ENCODE results near the gene ACTL10.

The ACTL10 gene

DNA sequence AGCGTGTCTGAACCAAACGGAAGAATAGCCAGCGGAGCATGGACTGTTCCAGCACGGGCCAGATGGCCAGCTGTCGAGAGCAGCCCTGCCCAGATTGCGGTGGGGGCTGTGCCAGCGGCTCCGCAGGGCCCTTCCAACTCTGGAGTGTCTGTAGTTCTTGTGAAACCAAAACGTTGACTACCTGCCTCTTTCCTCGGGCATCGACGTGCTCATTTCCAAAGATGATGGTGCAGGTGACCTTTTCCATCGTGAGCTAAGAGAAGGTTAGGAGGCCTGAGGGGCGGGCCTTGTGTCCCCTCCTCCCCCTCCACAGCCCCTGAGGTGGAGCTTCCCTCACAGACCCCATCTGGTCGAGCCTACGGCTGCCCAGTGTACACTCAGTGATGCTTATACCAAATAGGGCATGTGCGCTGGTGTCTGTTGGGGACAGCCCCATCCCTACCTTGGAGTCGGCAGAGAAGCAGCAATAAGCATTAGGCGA lies 17.5 kb upstream of the ACTL10 start:
- no peak for DNase-seq (ENCODE audit: low spot score)

DNA sequence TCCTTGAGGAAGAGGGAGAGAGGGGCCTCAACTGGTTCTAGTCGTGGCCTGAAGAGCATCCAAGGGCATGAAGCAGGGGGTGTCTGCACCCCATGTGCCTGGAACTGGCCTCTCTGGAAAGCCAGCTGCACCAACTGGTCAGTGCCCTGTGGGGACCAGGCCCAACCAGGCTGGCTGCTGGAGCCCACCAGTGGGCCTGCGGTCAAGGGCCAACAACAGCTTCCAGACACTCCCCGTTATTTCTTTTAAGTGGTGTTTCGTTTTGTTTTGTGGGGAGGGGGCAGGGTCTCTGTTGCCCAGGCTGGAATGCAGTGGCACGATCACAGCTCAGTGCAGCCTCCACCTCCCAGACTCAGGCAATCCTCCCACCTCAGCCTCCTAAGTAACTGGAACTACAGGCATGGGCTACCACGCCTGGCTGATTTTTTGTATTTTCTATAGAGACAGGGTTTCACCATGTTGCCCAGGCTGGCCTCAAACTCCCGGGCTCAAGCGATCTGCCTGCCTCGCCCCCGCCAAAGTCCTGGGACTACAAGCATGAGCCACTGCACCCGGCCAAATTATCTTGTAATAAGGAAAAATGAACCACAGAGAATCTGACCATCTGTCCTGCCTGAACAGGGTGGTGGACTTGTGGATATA lies 16.5 kb upstream of the ACTL10 start:
- DNase-seq (ENCODE audit: low spot score) = no peak

- no peak for DNase-seq (ENCODE audit: low spot score)
Measured at GRCh38 chr20:33650753-33651561, 15.8 kb upstream of the ACTL10 start.

DNA sequence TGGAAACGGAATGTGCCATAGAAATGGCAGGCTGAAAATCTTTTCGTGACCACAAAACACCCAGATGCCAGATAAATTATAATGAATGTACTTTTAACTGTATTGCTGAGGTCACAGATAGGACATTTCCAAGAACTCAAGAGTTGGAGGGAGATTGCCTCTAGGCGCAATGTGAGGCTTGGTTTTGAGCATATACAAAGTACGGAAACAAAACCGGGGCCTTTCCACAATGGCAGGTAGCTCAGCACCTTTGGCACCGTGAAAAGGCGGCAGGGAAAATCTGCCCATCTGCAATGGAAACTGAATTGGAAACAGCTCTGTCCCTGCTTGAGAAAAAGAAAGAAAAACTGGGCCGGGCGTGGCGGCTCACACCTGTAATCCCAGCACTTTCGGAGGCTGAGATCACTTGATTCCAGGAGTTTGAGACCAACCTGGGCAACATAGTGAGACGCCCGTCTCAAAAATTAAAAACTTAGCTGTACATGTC lies 15.1 kb upstream of the ACTL10 start:
- DNase-seq (ENCODE audit: low spot score) = no peak

DNA sequence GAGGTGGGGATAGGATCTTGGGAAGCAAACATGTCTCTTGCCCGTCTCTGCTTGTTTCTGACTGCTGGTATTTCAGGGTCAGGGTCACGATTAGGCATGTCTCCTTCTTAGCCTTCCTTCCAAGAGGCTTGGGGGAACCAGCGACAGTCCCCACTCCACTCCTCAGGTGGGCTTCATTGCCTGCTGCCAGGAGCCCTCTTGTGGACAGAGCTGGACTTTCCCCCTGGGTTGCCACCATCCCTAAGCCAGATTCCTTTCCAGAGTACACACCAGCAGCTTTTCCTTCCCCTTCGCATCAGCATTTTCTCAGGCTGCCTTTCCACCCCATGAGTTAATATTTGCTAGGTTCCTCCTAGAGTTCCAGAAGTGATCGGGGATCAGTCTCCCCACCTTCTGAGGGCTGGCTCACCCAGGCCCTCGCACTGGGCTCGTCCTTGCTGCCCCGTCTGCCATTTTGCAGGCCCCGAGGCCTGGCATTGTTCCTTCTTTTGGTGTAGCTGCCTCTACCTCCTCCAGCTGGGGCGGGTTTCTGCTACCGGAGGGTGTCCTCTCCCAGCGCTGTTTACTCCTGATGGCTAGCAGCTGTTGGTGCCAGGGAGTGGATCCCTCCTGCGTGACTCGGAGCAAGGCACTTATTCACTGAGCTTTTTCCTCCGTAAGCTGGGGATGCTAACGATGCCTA lies 13.4 kb upstream of the ACTL10 start:
- DNase-seq (ENCODE audit: low spot score) = peak; percentile 84

- no peak for DNase-seq (ENCODE audit: low spot score)
Measured at GRCh38 chr20:33653900-33654596, 12.7 kb upstream of the ACTL10 start.

GRCh38 chr20:33654680-33655161 lies 12.0 kb upstream of the ACTL10 start:
- DNase-seq (ENCODE audit: low spot score) = no peak

GRCh38 chr20:33655164-33655563 lies 11.6 kb upstream of the ACTL10 start:
- no peak for DNase-seq (ENCODE audit: low spot score)

DNA sequence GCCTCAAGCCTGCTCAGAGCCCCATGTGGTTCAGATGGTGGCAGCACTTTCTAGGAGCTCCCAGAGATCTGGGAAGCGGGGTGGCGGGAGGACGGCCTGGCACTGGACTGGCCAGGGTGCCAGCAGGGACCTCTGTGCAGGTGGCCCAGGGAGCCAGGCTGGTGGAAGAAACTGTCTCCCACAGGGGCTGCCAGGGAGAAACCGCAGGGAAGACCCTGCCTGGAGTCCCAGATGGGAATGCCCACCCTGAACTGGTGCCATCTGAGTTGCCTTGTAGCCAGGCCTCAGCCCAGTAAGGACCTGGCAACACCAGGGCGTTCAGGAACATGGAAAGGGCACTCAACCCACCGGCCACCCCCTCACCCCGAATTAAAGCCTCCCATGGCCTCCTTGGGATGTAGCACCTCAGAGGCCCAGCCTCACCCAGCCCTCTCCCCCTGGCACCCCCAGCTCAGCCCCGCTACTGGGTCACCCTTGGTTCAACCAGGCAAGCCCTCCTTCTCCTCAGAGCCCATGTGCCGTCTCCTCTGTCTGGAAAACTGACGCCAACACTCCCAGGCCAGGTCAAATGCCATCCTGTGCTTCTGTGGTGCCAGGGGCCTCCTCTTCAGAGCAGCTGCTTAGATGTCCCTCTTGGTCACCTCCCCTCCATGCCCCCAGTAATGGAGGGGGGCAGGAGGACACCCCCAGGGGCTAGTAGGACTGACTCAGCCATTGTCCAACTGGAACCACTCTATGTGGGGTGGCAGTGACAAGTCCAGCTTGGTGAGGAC lies 10.5 kb upstream of the ACTL10 start:
- DNase-seq (ENCODE audit: low spot score) = peak; percentile 2

DNA sequence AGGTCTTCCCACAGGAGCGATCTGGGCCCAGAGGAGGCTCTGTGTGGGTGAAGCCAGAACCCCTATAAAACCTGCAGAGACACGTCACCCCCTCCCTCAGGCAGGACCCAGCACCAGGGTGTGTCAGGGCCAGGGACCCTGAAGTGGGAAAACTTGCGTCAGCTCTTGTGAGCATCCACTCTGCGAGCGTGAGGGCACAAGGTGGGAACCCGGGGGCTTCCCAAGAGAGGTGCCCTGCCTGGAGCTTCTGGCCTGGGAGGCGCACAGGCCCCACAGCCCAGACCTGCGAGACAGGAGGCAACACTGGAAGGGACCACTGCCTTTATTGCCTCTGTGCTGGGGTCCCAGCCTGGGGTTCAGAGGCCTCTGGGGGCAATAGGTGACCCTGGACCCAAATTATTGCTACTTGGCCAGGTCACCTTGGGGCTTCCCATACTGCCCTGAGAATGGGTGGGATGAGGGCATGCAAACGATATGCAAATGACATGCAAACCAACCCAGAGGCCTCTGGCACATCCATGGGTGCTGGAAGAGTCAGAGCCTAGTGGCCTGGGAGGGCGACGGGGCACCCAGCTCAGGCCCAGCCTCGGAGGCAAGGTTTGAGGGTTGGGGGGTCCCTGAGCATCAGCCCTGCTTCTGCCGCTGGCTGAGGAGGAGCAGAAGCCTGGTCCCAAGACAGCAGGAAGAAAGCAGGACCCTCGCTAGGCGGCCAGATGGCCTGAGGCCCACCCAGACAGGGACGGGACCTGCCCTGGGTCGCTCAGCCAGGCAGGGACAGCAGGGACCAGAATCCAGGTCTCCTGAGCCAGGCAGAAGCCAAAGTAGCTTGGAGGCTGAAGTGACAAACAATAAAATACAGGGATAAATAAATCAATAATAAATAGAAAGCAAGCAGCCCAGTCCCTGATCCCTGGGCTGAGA lies 9.7 kb upstream of the ACTL10 start:
- DNase-seq (ENCODE audit: low spot score) = no peak

- no peak for DNase-seq (ENCODE audit: low spot score)
Measured at GRCh38 chr20:33657704-33658095, 9.0 kb upstream of the ACTL10 start.

- no peak for DNase-seq (ENCODE audit: low spot score)
Measured at GRCh38 chr20:33658510-33658909, 8.2 kb upstream of the ACTL10 start.

GRCh38 chr20:33658929-33659328 lies 7.8 kb upstream of the ACTL10 start:
- no peak for DNase-seq (ENCODE audit: low spot score)

GRCh38 chr20:33659341-33660034 lies 7.3 kb upstream of the ACTL10 start:
- DNase-seq (ENCODE audit: low spot score) = no peak

- DNase-seq (ENCODE audit: low spot score) = no peak
Measured at GRCh38 chr20:33660035-33660684, 6.6 kb upstream of the ACTL10 start.

DNA sequence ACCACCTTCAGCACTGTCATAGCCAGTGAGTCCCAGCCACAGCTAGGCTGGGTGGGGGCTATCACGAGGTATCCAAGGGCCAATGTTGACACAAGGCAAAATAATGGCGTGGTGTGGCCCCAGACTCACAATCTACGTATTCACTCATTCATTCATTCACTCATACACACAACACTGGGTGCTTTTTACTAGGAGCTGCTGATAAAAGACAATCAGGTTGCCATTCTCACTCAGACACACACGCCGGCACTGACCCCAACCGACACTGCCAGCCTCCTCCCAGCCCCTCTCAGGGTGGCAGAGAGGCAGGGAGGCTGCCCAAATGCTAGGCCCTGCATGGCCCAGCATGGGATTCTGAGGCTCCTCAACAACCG lies 6.1 kb upstream of the ACTL10 start:
- DNase-seq (ENCODE audit: low spot score) = no peak

DNA sequence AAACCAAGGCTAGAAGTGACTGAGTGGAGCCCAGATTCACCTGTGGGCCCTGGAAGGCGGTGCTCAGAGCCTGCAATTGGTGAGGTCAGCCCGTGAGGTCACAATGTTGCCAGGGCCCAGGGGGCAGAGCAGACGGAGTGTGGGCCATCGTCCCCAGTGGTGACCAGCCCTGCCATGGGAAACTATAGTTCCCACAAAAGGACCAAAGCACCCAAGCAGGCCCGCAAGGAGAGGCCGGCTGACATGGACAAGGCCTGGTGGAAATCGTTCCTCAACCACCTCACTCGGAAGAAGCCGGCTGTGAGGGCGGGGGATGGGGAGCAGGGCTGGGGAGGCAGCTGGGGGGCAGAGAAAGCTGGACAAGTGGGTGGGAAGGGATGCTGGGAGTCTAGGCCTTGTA lies 4.6 kb upstream of the ACTL10 start, which contains the start of gene C20orf144:
TSS of gene C20orf144 (plus strand) at position 156 of the 400 bp plus-strand sequence. CDS start at position 175, 19 bp downstream.
- no peak for DNase-seq (ENCODE audit: low spot score)

DNA sequence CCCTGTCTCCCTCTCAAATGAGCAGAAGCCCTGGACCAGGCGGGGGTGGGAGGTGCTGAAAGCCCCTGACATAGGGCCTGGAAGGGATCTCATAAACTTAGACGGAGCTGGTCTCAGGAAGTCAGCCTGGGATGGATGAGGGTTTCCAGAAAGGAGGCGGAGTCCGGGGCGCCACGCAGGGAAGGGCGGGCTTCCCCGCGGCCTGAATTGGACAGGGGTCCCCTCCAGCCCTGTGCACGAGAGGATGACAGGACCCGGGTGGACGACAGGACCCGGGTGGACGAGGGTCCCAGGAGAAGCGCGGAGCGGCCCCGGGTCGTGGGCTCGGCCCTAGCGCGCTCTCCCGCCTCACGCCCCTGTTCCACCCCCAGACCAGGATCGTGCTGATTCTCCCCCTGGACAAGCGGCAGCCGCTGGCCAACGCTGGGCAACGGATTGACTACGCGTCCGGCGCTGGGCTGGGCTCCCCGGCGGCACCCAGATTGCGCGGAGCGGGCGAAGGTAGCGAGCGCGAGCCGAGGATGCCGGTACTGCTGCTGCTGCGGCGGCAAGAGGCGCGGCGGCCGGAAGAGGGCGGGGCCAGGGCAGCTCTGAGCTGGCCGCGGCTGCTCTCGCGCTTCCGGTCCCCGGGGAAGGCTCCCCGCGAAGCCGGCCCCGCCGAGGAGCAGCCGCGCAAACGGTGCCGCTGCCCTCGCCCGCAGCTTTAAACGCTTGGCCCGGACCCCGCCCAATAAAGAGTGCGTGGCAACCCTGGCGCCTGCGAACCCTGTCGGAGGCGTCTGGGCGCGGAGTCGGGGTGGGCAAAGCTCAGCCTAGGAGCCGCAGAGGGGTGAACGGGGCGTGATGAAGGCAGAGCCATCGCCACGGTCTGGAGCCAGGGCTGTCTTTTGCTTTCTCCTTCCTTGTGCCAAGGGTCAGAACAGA lies 3.3 kb upstream of the ACTL10 start:
- peak; percentile 88 for DNase-seq (ENCODE audit: low spot score)

All from hepatic stellate cell (primary cell).